GM19372 (cell line): ENCODE measurements around the gene CELF5.
"Not testable (repeated sequence)": the region's sequence is repeated elsewhere in the genome, so short reads cannot be mapped to it uniquely, and the experiment has no call there.

Source experiments
- ATAC-seq: cut with Tn5 transposase; IDR thresholded peaks from one replicate; pipeline ENCODE4 v1.9.1; 2021; ENCODE audit warnings: mild to moderate bottlenecking, low read depth, moderate library complexity; ENCODE audit not compliant: unreplicated experiment

CELF5 gene

DNA sequence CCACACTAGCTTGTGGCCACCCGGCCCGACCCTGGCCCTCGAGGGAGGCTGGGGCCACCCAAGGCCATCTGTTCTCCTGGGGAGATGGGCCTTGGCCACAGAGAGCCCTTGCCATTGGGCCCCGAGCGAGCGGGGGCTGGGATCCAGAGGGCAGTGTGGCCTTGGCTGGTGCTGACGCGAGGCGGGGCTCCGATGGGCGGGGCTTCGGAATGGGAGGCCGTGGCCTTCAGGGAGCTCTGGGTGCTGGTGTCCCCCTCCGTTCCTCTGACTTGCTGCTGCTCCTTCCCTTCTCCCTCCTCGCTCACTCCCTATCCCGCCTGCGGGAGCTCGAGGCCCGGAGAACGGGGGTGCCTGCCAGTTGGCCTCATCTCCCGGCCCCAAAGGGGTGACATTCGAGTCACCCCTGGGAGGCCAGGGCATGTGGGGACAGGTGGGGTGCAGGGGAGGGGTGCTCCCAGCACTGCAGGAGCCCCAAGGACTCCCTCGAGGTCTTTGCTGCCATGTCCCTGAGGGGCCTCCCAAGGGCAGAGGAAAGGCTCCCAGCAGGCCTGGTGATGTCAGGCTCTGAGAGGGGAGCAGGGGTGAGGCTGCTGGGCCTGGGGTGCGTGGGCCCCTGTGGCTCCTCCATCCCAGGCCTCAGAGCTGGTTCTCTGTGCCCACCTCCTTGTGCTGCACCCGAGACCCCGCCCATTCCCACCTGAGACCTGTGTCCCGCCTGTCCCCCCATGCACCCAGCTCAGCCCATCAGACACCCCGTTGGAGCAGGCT, 34.6 kb upstream of the CELF5 start:
- no peak for ATAC-seq

DNA sequence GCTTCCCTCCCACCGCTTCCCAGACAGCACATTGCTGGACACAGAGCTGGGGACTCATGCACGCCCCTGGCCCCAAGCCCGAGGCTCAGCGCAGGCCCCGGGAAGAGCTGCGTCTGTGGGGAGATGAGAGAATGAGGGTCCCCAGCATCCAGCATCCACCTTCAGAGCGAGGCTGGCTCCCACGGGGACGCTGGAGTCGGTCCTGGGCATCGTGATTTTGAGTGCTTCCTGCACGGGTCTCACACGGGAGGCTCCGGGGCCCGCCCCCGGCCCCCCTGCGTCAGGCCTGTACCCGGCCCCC, 34.0 kb upstream of the CELF5 start:
- ATAC-seq = no peak

DNA sequence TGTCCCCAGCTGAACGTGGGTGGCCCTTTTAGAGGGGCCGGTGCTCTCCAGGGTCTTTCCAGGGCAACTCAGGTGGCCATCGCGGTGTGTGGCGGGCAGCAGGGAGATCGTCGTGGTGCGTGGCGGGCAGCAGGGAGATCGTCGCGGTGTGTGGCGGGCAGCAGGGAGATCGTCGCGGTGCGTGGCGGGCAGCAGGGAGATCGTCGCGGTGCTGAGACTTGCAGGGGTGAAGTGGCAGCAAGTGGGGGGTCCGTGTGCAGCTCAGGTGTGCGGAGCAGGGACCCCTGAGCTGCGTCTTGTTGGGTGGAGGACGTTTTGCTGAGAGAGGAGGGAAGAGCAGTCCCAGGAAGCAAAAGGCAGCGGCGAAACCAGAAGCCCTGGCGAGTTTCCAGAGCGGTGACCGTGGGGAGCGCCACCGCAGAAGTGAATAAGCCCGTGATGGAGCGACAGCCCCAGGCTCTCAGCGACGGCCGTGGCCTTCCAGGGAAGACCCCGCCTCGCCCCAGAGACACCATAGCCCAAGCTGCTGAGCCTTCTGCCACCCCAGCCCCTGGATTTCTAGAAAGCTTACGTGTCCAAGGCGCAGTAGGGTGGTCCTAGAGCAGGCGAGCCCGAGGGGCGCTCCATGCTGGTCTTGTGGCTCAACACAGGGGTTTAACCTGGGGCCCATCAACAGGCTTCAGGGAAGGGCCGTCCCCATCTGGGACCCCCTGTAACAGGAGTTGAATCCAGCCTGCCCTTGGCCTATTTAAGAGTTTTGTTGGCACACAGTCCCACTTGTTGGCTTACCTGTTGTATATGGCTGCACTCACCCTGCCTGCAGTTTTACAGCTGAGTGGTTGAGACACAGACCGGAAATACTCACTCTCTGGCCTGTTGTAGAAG, 33.3 kb upstream of the CELF5 start:
- ATAC-seq = no peak

DNA sequence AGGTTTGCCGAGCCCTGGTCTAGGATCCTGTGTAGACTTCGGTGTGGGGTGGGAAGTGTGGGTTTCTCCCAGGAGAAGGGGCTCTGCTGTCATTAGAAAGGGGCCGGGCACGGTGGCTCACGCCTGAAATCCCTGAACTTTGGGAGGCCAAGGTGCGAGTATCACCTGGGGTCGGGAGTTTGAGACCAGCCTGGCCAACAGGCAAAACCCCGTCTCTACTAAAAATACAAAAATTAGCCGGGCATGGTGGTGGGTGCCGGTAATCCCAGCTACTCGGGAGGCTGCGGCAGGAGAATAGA, 32.7 kb upstream of the CELF5 start:
- ATAC-seq = not testable (repeated sequence)

DNA sequence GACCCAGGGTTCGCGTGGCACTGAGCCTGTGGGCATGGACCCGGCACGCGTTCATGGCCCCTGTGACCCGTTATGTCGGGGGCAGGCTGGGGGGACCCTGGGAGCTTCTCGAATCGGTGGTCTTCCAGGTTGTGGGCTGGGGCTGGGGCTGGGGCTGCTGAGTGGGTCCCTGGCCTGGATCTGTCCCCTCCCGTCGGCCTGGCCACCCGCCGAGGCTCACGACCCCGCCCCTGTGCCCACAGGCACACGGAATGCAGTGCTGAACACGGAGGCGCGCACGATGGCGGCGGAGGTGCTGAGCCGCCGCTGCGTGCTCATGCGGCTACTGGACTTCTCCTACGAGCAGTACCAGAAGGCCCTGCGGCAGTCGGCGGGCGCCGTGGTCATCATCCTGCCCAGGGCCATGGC, 32.2 kb upstream of the CELF5 start:
- no peak for ATAC-seq

DNA sequence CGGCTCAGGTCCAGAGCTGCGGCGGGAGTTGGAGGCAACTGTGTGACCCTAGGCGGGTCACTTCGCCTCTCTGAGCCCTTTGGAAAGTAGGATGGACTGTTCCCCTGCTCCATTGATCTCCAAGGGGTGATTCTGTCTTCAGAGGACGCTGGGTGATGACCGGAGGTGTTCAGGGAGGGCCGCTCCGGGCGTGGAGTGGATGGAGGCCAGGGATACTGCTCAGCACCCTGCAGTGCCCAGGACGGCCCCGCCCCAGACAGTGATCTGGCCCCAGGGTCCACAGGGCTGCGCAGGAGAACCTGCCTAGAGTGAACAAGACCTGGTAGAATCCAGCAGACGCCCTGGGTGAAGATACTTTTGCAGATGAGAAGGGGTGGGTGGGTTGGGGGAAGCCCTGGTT, 31.8 kb upstream of the CELF5 start:
- no peak for ATAC-seq

DNA sequence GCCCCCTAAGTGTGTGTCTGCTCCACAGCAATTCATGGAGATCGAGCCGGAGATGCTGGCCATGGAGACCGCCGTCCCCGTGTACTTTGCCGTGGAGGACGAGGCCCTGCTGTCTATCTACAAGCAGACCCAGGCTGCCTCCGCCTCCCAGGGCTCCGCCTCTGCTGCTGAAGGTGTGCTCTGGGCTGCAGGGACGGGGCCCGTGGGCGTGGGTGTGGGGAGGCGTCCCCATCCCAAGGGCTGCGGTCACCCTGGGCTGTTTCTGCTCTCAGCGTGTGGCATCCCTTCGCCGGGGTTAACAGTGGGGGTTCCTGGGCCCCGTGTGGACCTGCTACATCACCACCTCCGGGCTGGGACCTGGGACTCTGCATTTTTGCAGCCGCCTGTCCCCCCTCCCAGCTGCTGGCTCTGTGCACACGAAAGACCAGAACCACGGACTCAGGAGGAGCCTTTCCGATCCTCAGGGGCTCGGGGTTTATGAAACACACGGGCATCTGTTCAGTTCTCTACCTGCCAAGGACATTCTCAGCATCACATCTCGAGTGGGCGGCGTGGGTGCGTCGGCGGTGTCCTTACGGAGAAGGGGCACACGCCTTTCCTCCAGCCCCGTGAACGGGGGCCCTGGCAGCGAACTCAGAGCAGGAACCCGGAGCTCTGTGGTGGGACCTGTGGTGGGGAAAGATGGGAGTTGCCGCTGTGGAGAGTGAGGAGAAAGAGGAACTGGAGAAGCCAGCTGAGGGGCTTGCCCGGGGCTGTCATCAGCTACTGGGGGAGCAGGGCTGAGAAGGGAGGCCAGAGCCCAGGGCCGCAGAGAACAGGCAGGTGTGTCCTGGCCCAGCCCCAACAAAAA, 31.0 kb upstream of the CELF5 start:
- ATAC-seq = no peak

DNA sequence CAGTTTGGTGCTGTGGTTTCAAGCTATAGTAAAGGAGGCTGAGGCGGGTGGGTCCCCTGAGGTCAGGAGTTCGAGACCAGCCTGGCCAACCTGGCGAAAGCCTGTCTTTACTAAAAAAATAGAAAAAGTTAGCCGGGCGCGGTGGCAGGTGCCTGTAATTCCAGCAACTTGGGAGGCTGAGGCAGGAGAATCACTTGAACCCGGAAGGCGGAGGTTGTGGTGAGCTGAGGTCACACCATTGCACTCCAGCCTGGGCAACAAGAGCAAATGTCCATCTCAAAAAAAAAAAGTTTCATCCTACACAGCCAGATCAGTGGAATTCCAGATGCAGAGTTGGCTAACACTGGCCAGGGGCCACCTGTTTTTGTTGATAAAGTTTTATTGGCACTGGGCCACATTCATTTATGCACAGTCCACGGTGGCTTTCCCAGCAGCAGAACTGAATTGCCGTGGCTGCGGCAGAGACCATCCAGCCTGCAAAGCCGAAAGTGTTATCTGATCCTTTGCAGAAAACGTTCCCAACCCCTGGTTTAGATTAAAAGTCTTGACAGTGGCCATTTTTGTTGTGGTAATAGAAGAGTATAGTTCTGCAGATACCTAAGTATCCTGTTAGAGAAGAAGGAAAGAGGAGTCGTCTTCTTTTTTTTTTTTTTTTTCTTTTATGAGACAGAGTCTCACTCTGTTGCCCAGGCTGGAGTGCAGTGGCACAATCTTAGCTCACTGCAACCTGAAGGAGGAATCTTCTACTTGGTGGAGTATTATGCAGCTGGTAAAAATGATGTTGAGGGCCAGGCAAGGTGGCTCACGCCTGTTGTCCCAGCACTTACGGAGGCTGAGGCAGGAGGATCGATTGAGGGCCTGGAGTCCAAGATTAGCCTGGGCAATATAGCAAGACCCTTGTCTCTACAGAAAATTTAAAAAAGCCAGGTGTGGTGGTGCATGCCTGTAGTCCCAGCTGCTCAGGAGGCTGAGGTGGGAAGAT, 30.1 kb upstream of the CELF5 start:
- no peak for ATAC-seq

DNA sequence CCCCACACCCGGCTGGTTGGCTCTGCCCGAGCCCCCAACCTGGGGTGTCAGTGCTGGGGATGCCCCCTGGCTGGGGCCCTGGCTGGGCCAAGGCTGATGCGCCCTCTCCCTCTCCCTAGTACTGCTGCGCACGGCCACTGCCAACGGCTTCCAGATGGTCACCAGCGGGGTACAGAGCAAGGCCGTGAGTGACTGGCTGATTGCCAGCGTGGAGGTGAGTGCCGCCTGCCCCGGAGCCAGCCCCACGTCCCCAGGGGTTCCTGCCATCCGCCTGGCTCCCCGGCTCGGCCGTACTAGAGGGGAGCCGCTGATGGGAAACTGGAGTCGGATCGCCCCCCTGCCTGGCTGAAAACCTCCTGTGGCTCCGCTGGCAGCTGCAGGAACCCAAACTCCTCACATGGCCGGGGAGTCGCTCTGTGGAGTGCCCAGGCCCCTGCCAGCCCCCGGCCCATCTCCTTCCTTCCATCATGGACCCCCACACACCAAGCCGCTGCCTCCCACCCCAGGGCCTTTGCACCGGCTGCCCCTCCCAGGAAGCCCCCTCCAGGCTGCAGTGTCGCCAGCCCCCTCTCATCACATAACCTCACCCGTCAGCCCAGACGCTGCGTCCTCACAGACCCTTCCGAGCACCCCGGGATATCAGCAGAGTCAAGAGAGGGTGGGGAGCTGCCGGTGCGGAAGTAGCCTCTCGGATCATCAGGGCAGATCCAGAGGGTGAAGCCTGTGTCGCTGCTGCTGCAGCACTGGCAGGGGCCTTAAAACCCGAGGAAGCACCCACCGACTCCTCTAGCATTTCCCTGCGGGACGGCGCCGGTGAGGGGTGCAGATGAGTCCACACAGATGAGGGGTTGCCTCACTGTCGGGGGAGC, 28.2 kb upstream of the CELF5 start:
- ATAC-seq = no peak

DNA sequence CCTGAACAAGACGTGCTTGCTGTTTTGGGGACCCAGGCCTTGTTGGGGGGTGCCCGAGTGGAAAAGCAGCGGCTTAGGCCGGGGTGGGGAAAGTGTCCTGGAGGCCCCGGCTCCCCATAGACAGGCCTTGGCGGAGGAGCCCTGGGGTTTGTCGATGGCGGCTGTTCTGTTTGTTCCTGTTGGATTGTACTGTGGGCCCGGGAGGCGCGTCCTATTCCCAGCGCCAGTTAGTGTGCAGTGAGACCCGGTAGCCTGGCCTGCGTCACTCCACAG, 27.6 kb upstream of the CELF5 start:
- ATAC-seq = no peak

DNA sequence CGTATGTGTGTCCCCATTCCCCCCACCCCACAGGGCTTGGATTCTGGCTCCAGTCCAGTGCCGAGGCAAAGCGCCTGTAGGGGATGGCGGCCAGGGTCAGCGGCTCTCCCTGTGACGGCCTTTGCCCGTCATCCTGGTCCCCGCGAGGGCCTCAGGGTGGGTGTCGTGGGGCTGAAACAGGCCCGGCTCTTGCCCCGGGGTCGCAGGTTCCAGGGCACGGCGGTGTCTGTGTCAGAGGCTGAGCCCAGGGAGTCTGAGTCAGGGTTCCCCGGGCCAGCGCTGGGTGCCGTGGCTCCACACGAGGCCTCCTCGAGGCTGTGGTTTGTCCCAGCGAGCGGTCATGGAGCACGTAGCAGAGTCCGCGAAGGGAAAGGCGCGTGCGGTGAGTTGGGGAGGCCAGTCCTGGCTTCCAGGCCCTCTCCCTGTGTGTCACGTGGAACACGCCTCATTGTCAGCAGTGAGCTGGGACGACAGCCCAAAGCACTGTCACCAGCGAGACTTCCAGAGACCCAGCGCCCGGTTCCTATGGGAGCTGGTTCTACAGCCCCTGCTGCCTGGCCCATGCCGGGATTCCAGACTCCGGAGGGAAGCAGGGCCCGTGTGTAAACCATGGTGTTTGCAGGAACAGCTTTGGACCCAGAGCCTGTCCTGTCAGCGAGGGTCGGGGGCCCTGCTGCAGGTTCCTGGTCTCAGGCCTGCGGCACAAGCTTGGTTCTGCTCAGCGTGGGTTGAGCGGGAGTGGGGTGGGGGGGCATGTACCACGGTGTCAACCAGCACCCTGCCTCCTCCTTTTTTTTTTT, 25.4 kb upstream of the CELF5 start:
- no peak for ATAC-seq

DNA sequence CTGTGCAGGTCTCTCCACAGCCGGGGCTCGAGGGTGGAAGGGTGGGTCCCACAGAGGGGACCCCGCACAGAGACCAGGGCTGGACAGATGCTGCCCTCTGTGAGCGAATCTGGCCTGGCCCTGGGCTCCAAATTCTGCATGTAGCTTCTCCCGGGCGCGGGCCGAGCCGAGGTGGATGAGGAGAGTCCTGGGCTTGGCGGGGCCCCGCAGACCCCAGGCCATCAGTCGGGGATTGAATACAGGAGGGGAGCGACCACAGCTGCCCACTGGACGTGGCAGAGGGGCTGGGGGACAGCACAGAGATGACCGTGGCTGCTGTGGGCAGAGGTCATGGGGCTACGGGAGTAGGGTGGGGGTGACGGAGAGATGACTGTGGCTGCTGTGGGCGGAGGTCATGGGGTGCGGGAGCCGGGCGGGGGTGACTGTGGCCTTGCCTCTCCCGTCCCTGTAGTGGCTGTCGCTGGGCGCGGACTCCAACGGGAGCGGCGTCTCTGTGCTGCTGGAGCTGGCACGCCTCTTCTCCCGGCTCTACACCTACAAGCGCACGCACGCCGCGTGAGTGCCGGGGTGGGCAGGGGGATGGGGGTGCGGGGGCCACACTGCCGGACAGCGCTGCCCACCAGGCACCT, 23.3 kb upstream of the CELF5 start:
- ATAC-seq = no peak

DNA sequence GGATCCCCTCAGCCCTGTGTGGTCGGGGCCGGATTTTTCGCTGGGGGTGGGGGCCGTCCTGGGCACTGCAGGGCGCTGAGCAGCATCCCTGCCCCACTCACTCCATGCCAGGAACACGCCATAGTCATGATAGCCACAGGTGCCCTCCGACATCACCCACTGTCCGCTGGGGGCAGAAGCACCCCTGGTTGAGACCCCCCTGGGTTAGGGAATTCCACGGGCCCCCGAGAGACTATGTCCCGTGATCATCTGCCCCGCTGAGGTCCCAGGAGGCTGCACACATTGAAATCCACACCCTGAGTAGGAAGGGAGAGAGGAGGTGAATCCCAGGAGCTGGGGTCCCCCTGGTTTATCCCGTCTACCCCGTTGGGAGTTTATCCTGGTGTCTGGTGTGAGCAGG, 22.6 kb upstream of the CELF5 start:
- ATAC-seq = no peak

DNA sequence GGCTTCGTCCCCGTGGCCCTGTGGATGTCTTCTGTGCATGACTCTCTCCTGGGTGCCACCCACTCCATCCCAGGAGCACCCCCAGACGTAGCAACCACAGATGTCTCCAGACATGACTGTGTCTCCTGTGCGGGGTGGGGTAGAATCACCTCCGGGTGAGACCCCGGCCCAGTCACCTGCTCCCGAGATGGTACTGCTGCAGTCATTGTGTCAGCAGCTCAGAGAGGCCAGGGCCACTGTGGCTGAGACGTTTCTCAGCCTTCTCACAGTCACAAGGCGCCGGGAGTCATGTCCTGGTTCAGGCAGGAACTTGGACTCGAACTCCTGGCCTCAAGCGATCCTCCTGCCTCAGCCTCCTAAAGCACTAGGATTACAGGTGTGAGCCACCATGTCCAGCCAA, 22.1 kb upstream of the CELF5 start:
- no peak for ATAC-seq

DNA sequence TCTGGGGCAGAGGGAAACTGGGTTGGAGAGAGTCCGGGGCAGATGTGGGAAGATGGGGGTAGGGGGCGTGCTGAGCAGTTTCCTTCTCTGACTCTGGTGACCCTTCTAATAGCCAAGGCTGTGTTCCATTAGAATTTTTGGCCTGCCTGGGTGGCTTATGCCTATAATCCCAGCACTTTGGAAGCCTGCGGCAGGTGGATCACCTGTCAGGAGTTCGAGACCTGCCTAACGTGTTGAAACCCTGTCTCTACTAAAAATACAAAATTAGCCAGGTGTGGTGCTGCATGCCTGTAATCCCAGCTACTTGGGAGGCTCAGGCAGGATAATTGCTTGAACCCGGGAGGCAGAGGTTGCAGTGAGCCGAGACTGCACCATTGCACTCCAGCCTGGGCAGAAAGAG, 21.6 kb upstream of the CELF5 start:
- ATAC-seq = not testable (repeated sequence)

DNA sequence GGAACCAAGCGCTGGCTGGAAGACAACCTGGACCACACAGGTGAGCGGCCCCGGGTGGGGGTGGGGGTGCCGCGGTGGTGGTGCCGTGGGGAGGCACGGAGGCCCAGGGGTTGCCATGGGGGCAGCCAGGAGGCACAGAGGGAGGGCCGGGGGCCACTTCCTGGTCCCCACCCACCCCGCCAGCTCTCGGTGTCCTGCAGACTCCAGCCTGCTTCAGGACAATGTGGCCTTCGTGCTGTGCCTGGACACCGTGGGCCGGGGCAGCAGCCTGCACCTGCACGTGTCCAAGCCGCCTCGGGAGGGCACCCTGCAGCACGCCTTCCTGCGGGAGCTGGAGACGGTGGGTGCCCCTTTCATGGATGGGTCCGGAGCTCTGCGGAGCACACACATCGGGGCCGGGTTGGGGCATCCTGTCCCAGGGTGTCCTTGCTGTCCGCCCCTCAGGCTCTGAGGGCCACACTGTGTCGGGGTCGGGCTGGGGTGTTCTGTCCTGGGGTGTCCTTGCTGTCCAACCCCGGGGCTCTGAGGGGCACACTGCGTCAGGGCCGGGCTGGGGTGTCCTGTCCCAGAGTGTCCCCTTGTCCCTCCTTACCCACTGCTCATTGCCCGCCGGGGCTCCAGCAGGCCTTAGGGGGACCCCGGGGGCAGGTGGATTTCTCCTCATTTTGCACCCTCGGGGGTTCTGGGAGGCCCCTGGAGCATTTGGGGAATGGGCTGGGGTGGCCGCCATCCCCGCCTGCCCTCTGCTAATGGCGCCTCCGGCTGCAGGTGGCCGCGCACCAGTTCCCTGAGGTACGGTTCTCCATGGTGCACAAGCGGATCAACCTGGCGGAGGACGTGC, 20.4 kb upstream of the CELF5 start:
- ATAC-seq = no peak

DNA sequence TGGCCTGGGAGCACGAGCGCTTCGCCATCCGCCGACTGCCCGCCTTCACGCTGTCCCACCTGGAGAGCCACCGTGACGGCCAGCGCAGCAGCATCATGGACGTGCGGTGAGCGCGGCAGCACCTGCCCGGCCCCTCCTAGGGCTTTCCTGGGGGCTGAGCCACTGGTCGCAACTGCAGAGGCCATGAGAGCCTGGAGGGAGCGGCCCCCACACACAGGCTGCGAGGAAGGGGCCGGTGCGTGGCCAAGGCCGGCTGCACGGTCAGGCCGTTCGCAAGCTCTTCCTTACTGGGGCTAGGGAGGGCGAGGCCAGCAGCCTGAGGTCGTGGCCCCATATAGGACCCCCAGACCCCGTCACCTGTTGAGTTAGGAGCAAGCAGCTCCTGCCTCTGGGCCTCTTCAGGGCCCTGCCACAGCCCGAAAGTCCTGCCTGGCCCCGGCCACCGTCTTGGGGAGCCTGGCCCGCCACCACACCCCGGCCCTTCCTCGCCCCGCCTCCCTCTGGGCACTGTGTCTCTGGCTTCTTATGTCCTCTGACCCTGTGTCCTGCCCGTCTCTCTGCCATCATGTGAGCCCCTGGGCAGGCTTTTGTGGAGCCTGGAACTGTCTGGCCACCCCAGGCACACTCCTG, 19.7 kb upstream of the CELF5 start:
- no peak for ATAC-seq
